ENCODE results near the gene APBA1. TPM values are rescaled to one million over a fixed set of nuclear protein-coding genes. Genes with fewer than 3 reads are reported as not detected.

APBA1 gene
- polyA plus RNA-seq, 10 donors = 6.0 to 12.0 (median 7.6) TPM

Other genes with a start within 250 kb of the APBA1 start
- 10 to 100 TPM; 19.8 to 29.2 (median 25.5) TPM for gene PTAR1, start 87.6 kb upstream of the APBA1 start, polyA plus RNA-seq (ENCODE audit: insufficient read length in 10 of 10)
- not detected for gene CFAP95, start 148.4 kb upstream of the APBA1 start, polyA plus RNA-seq (ENCODE audit: insufficient read length in 10 of 10)

Measured in muscle of back (tissue), 10 donors.